Esophagus squamous epithelium (tissue), 4 donors: ENCODE data around the gene DHX32.

Source experiments
- POLR2A ChIP-seq, 4 donors: fragments of 450-650 bp; IDR thresholded peaks; one replicate each; pipeline ENCODE4 v1.6.1; 2017; ENCODE audit warnings: antibody characterized with exemption in 4 of 4, mild to moderate bottlenecking in 4 of 4, moderate library complexity in 3 of 4
- TF ChIP-seq, protein P1 (sequence below), 6 experiments: fragments of 450-650 bp in 4 of 6; fragments of 200-600 bp in 2 of 6; sonication (generic) in 2 of 6; IDR thresholded peaks; one replicate each; pipeline ENCODE4 v1.5.1; 2016 to 2019; ENCODE audit warnings: antibody characterized with exemption in 6 of 6, mild to moderate bottlenecking in 4 of 6, moderate library complexity in 4 of 6

DNA sequence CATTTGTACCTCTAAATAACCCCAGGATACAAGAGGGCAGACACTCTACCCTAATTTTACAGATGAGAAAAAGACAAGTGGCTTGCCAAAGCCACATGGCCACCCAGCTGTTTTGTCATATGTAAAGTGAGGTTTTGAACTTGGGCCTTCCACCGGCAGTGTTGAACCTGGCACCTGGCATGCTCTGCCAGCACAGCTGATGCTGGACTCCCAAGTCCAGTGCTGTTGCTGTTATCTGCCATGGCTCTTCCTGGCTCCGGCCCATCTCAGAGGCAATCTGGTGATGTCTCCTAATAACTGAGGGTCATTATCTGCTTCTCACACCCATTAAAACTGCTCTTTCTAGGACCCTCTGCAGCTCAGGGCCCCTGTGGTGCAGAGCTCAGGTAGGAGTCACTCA is 32.7 kb downstream of the DHX32 start:
- TF ChIP-seq, protein P1, sequence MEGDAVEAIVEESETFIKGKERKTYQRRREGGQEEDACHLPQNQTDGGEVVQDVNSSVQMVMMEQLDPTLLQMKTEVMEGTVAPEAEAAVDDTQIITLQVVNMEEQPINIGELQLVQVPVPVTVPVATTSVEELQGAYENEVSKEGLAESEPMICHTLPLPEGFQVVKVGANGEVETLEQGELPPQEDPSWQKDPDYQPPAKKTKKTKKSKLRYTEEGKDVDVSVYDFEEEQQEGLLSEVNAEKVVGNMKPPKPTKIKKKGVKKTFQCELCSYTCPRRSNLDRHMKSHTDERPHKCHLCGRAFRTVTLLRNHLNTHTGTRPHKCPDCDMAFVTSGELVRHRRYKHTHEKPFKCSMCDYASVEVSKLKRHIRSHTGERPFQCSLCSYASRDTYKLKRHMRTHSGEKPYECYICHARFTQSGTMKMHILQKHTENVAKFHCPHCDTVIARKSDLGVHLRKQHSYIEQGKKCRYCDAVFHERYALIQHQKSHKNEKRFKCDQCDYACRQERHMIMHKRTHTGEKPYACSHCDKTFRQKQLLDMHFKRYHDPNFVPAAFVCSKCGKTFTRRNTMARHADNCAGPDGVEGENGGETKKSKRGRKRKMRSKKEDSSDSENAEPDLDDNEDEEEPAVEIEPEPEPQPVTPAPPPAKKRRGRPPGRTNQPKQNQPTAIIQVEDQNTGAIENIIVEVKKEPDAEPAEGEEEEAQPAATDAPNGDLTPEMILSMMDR (IDR thresholded peaks at IDR 0.05) = no peak
- no peak for TF ChIP-seq POLR2A (IDR thresholded peaks at IDR 0.05)
